NCI-H2196 (cell line): ENCODE measurements around the gene LBHD1.
"Not testable (repeated sequence)": the region's sequence is repeated elsewhere in the genome, so short reads cannot be mapped to it uniquely, and the experiment has no call there.

Source experiments
- DNase-seq: peaks from one replicate; lab custom pipeline; 2025; ENCODE audit not compliant: unreplicated experiment; lab: John Stamatoyannopoulos, UW

LBHD1 gene

DNA sequence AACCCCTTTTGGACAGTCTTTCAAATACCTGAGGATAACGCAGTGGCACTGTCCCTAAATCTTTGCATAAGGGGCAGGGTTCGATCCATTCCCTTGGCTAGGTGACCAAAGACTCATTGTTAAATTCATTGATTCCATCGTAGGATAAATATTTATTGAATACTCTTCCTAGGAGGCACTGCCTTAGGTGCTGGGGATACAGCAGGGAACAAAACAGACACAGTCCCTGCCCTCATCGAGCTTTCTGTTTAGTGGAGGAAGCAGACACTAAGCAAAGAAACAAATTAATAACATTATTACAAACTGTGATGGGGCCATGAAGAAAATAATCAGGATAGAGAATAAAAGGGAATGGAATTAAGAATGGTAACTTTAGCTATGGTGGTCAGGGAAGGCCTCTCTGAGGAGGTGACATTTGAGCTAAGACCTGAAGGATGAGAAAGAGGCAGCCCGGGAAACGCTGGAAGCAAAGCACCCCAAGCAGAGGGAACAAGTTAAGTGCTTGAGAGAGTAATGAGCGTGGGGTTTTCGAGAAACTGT lies 51.0 kb downstream of the LBHD1 start:
- DNase-seq: no peak

DNA sequence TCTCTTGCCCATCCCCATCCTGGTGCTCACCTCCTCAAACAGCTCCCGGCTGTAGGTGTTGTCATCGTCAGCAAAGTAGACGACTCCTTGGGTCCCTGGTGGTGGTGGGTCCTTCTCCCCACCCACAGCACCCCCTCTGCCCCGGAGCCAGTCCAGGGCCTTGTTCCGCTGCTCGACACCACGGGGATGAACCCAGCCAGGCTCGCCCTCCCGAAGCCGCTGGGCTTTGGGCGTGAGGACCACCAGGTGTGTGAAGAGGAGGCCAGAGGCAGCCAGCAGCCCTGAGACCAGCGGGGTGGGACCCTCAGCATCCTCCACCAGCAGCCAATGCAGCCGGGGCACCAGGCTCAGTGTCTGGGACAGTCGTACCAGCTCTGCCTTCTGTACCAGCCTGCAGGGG lies 55.1 kb downstream of the LBHD1 start:
- DNase-seq: not testable (repeated sequence)

DNA sequence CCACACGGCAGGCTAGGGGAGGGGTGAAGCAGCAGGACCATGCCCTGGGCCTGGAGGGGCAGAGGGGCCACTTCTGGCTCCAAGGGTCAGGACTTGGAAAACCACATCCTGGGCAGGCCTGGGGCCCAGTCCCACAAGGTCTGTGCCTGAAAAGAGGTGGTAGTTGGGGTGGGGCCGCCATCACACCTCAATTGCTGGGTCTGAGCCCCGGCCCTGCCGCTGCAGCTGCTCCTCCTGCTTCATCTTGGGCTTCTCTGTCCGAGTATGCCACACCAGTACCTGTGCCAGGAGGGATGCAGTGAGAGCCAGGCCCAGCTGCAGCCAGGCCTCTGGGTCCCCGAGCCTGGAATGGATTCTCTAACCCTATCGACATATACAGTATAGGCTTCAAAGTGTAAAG lies 56.5 kb downstream of the LBHD1 start:
- no peak for DNase-seq

DNA sequence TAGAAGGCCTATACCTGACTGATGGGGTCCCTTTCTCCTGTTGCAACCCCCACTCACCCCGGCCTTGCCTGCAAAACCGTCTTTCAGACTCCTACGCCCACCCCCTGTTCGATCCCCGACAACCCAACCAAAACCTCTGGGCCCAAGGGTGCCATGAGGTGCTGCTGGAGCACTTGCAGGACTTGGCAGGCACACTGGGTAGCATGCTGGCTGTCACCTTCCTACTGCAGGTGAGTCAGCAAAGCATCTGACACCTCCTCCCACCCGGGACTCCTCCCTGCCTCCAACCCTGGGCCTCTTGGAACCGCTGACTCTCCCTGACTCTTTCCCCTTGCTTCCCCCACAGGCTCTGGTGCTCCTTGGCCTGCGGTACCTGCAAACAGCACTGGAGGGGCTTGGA lies 57.8 kb downstream of the LBHD1 start:
- no peak for DNase-seq

DNA sequence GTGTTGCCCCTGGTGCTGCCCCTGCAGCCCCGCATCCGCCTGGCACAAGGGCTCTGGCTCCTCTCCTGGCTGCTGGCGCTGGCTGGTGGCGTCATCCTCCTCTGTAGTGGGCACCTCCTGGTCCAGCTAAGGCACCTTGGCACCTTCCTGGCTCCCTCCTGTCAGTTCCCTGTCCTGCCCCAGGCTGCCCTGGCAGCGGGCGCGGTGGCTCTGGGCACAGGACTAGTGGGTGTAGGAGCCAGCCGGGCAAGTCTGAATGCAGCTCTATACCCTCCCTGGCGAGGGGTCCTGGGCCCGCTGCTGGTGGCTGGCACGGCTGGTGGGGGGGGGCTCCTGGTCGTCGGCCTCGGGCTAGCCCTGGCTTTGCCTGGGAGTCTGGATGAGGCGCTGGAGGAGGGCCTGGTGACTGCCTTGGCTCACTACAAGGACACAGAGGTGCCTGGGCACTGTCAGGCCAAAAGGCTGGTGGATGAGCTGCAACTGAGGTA lies 58.7 kb downstream of the LBHD1 start:
- peak; percentile 79 for DNase-seq
